A549 (cell line): Measurements from ENCODE around the gene CDKN1B.

ENCODE experiments used
- CHD4 ChIP-seq: fragments of 200-600 bp; sonication (generic); IDR thresholded peaks from 2 replicates; pipeline ENCODE4 v1.6.1; 2016; ENCODE audit warnings: antibody characterized with exemption, mild to moderate bottlenecking, borderline replicate concordance
- CTCF ChIP-seq: fragments of >200 bp; sonication (Bioruptor Twin); formaldehyde crosslinking; IDR thresholded peaks from 3 replicates; pipeline ENCODE4 v1.5.1; 2016
- EP300 ChIP-seq, 2 experiments: fragments of >200 bp; sonication (Bioruptor Twin); formaldehyde crosslinking; IDR thresholded peaks; 2 replicates in 1 of 2; 3 replicates in 1 of 2; pipeline ENCODE4 v1.6.1; 2016 to 2017
- MAFK ChIP-seq: fragments of 450-650 bp; IDR thresholded peaks from 2 replicates; pipeline ENCODE4 v1.6.1; 2014; ENCODE audit not compliant: partially characterized antibody
- RFX5 ChIP-seq: fragments of 450-650 bp; IDR thresholded peaks from 2 replicates; pipeline ENCODE4 v1.7.1; 2014; ENCODE audit warnings: antibody characterized with exemption, mild to moderate bottlenecking, moderate library complexity
- RNF2 ChIP-seq: fragments of 200-600 bp; sonication (generic); IDR thresholded peaks from 2 replicates; pipeline ENCODE4 v1.6.1; 2016; ENCODE audit warnings: low read depth, mild to moderate bottlenecking, antibody characterized with exemption, moderate library complexity, borderline replicate concordance
- TF ChIP-seq, protein P1 (sequence below): fragments of 200-600 bp; sonication (generic); IDR thresholded peaks from 2 replicates; pipeline ENCODE4 v1.6.1; 2016; ENCODE audit warnings: antibody characterized with exemption, mild to moderate bottlenecking, moderate library complexity

- TF ChIP-seq RNF2: no peak
- TF ChIP-seq RFX5: no peak
- no peak for TF ChIP-seq CTCF
- TF ChIP-seq, protein P1, sequence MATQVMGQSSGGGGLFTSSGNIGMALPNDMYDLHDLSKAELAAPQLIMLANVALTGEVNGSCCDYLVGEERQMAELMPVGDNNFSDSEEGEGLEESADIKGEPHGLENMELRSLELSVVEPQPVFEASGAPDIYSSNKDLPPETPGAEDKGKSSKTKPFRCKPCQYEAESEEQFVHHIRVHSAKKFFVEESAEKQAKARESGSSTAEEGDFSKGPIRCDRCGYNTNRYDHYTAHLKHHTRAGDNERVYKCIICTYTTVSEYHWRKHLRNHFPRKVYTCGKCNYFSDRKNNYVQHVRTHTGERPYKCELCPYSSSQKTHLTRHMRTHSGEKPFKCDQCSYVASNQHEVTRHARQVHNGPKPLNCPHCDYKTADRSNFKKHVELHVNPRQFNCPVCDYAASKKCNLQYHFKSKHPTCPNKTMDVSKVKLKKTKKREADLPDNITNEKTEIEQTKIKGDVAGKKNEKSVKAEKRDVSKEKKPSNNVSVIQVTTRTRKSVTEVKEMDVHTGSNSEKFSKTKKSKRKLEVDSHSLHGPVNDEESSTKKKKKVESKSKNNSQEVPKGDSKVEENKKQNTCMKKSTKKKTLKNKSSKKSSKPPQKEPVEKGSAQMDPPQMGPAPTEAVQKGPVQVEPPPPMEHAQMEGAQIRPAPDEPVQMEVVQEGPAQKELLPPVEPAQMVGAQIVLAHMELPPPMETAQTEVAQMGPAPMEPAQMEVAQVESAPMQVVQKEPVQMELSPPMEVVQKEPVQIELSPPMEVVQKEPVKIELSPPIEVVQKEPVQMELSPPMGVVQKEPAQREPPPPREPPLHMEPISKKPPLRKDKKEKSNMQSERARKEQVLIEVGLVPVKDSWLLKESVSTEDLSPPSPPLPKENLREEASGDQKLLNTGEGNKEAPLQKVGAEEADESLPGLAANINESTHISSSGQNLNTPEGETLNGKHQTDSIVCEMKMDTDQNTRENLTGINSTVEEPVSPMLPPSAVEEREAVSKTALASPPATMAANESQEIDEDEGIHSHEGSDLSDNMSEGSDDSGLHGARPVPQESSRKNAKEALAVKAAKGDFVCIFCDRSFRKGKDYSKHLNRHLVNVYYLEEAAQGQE: no peak
- TF ChIP-seq MAFK: no peak
- no peak for TF ChIP-seq EP300 (IDR thresholded peaks at IDR 0.05)
- no peak for TF ChIP-seq CHD4
Measured at GRCh38 chr12:12700254-12700653, 16.9 kb upstream of the CDKN1B start.
